Osteoblast (primary cell): ENCODE measurements around the gene ARID4B. TPM values are rescaled to one million over a fixed set of nuclear protein-coding genes. Genes with fewer than 3 reads are reported as not detected.

Experiments
- DNase-seq: peaks from one replicate; pipeline ENCODE4 v3.0.0; 2011; ENCODE audit warnings: low spot score, mixed read lengths; ENCODE audit not compliant: insufficient read length; ENCODE audit errors: missing footprints
- H2AFZ ChIP-seq: 2 replicates; pipeline ENCODE4 v1.6.0; 2011; ENCODE audit warnings: mild to moderate bottlenecking, low read length
- H3K27ac ChIP-seq: 2 replicates; pipeline ENCODE4 v1.5.1; 2011; ENCODE audit warnings: mild to moderate bottlenecking, low read depth, low read length, moderate library complexity
- H3K27me3 ChIP-seq: 2 replicates; pipeline ENCODE4 v1.6.0; 2012; ENCODE audit warnings: mild to moderate bottlenecking, control low read depth, inconsistent platforms, low read length, moderate library complexity; ENCODE audit not compliant: insufficient read depth
- H3K36me3 ChIP-seq: 2 replicates; pipeline ENCODE4 v1.5.1; 2011; ENCODE audit warnings: mild to moderate bottlenecking, low read length, control low read depth, moderate library complexity; ENCODE audit not compliant: insufficient read depth
- H3K4me1 ChIP-seq: 2 replicates; pipeline ENCODE4 v1.5.1; 2011; ENCODE audit warnings: mild to moderate bottlenecking, low read length, control low read depth, moderate library complexity; ENCODE audit not compliant: insufficient read depth
- H3K4me2 ChIP-seq: 2 replicates; pipeline ENCODE4 v1.6.0; 2011; ENCODE audit warnings: mild to moderate bottlenecking, low read length; ENCODE audit not compliant: insufficient read depth
- H3K4me3 ChIP-seq: fragments of 200-600 bp; sonication (generic); 3 replicates; pipeline ENCODE4 v1.5.1; 2012; ENCODE audit warnings: mild to moderate bottlenecking, low read length, inconsistent platforms; ENCODE audit not compliant: insufficient read depth
- H3K79me2 ChIP-seq: 2 replicates; pipeline ENCODE4 v1.6.0; 2012; ENCODE audit warnings: mild to moderate bottlenecking, low read length, control low read depth, inconsistent platforms; ENCODE audit not compliant: insufficient read depth
- H3K9me3 ChIP-seq: 2 replicates; pipeline ENCODE4 v1.5.1; 2011; ENCODE audit warnings: low read depth, low read length, control low read depth
- H4K20me1 ChIP-seq: 2 replicates; pipeline ENCODE4 v1.6.0; 2012; ENCODE audit warnings: mild to moderate bottlenecking, low read length, control low read depth; ENCODE audit not compliant: insufficient read depth
- CTCF ChIP-seq: IDR thresholded peaks from 2 replicates; pipeline ENCODE4 v1.5.1; 2011; ENCODE audit warnings: mild to moderate bottlenecking, low read depth, low read length, moderate library complexity; ENCODE audit errors: extremely low read depth
- total RNA-seq: library from RNA; depleted of rRNA; stranded (reverse); fragments of >200 nt; gene quantifications from 2 replicates; pipeline ENCODE4 v1.2.3, GENCODE V29; 2012

Gene ARID4B
- total RNA-seq, 1 donor: 33.7 TPM

- no peak for DNase-seq
- peaks cover 76% of the 10 kb centered on the region for H3K79me2 ChIP-seq
- no peak overlapping the region for H2AFZ ChIP-seq
- H3K4me3 ChIP-seq: no peak overlapping the region
- H3K4me1 ChIP-seq: peaks cover 18% of the 10 kb centered on the region
- H4K20me1 ChIP-seq: peaks cover 59% of the 10 kb centered on the region
- TF ChIP-seq CTCF: no peak
- H3K9me3 ChIP-seq: no peaks in the 10 kb centered on the region
- peak overlapping the region; percentile 1 for H3K27ac ChIP-seq
- H3K4me2 ChIP-seq: peak overlapping the region; percentile 1
- H3K36me3 ChIP-seq: peaks cover 2% of the 10 kb centered on the region
- no peaks in the 10 kb centered on the region for H3K27me3 ChIP-seq
Observed at GRCh38 chr1:235307158-235308124, 20.5 kb downstream of the ARID4B start.

GRCh38 chr1:235304549-235305451 lies 23.2 kb downstream of the ARID4B start:
- no peak for DNase-seq

GRCh38 chr1:235302143-235302542 lies 25.8 kb downstream of the ARID4B start:
- no peak for TF ChIP-seq CTCF
- Histone ChIP-seq H3K4me3 (no peak overlapping the region), H3K36me3 (no peaks in the 10 kb centered on the region), H3K27me3 (no peaks in the 10 kb centered on the region), H2AFZ (no peak overlapping the region), H3K9me3 (no peaks in the 10 kb centered on the region), H3K27ac (no peak overlapping the region), H3K4me2 (no peak overlapping the region), H3K4me1 (peaks cover 11% of the 10 kb centered on the region), H3K79me2 (peaks cover 93% of the 10 kb centered on the region), H4K20me1 (peaks cover 62% of the 10 kb centered on the region)
- no peak for DNase-seq

More at GRCh38 chr1:235304549-235305451, 23.2 kb downstream of the ARID4B start:
- Histone ChIP-seq H3K9me3 (no peaks in the 10 kb centered on the region), H3K4me3 (no peak overlapping the region), H2AFZ (no peak overlapping the region), H3K4me2 (no peak overlapping the region), H3K79me2 (peaks cover 77% of the 10 kb centered on the region), H3K36me3 (no peaks in the 10 kb centered on the region), H3K27me3 (no peaks in the 10 kb centered on the region), H4K20me1 (peaks cover 57% of the 10 kb centered on the region), H3K4me1 (peaks cover 18% of the 10 kb centered on the region), H3K27ac (peak overlapping the region; percentile 25)
- no peak for TF ChIP-seq CTCF
